Endodermal cell (in vitro differentiated cells): ENCODE results near the gene CCL27. TPM values are rescaled to one million over a fixed set of nuclear protein-coding genes. Genes with fewer than 3 reads are reported as not detected.

Source experiments
- DNase-seq: peaks from one replicate; pipeline ENCODE4 v3.0.0-alpha.2; 2017
- H3K27ac ChIP-seq: 2 replicates; pipeline ENCODE4 v1.5.1; 2013; ENCODE audit warnings: mild to moderate bottlenecking, low read depth, low read length, moderate library complexity
- H3K27me3 ChIP-seq: 2 replicates; pipeline ENCODE4 v1.6.1; 2013; ENCODE audit warnings: mild to moderate bottlenecking, low read length, moderate library complexity; ENCODE audit not compliant: insufficient read depth, control insufficient read depth, poor library complexity, severe bottlenecking
- H3K36me3 ChIP-seq: 2 replicates; pipeline ENCODE4 v1.7.0; 2013; ENCODE audit warnings: mild to moderate bottlenecking, low read length, moderate library complexity; ENCODE audit not compliant: control insufficient read depth, insufficient read depth
- H3K4me1 ChIP-seq: one replicate; pipeline ENCODE4 v1.7.0; 2013; ENCODE audit warnings: low read length; ENCODE audit not compliant: control insufficient read depth, insufficient read depth
- H3K4me3 ChIP-seq: 2 replicates; pipeline ENCODE4 v1.5.1; 2013; ENCODE audit warnings: mild to moderate bottlenecking, low read length, moderate library complexity
- H3K9ac ChIP-seq: 2 replicates; pipeline ENCODE4 v1.6.1; 2013; ENCODE audit warnings: mild to moderate bottlenecking, low read length, moderate library complexity; ENCODE audit not compliant: poor library complexity, severe bottlenecking; ENCODE audit errors: extremely low read depth
- H3K9me3 ChIP-seq: 2 replicates; pipeline ENCODE4 v1.6.1; 2013; ENCODE audit warnings: mild to moderate bottlenecking, low read length, moderate library complexity; ENCODE audit not compliant: control insufficient read depth
- H3K27ac Mint-ChIP-seq: 2 replicates; pipeline ENCODE4 v1.8.0; 2020; ENCODE audit warnings: mixed read lengths
- H3K27me3 Mint-ChIP-seq: 2 replicates; pipeline ENCODE4 v1.8.0; 2021; ENCODE audit warnings: mild to moderate bottlenecking, mixed read lengths; ENCODE audit not compliant: insufficient read depth
- H3K36me3 Mint-ChIP-seq: 2 replicates; pipeline ENCODE4 v1.8.0; 2020; ENCODE audit warnings: low read depth, mixed read lengths
- H3K4me1 Mint-ChIP-seq: 2 replicates; pipeline ENCODE4 v1.8.0; 2020; ENCODE audit warnings: mixed read lengths
- H3K4me3 Mint-ChIP-seq: 2 replicates; pipeline ENCODE4 v1.8.0; 2020; ENCODE audit warnings: mild to moderate bottlenecking, moderate library complexity, mixed read lengths
- H3K9me3 Mint-ChIP-seq: 2 replicates; pipeline ENCODE4 v1.8.0; 2020; ENCODE audit warnings: mild to moderate bottlenecking, mixed read lengths
- WGBS, 2 experiments: methylation state at CpG; one replicate each; pipeline versions ENCODE4 v1.1.5 to v1.1.7; 2013; ENCODE audit warnings: missing lambda C conversion rate in 2 of 2, mixed read lengths in 1 of 2; ENCODE audit not compliant: insufficient coverage in 1 of 2, insufficient read length in 1 of 2; 5-methylcytosine and 5-hydroxymethylcytosine counted together
- total RNA-seq, 2 donors: library from RNA; stranded (reverse); fragmentation: NEBNext Ultra II Directional in 1 of 2; extraction: Animal tissue kit (Norgen Biotek cat#: 25700) in 1 of 2; gene quantifications; 2 replicates in 1 of 2; 3 replicates in 1 of 2; pipeline ENCODE4 v1.2.1, GENCODE V29; 2021
- TF ChIP-seq, protein P1 (sequence below): fragments of 200-600 bp; sonication (generic); conservative IDR thresholded peaks from 2 replicates; pipeline ENCODE4 v1.5.0; 2021; ENCODE audit warnings: antibody characterized with exemption, mild to moderate bottlenecking

The CCL27 gene
- total RNA-seq, 2 donors from 2014 or later: not detected

DNA sequence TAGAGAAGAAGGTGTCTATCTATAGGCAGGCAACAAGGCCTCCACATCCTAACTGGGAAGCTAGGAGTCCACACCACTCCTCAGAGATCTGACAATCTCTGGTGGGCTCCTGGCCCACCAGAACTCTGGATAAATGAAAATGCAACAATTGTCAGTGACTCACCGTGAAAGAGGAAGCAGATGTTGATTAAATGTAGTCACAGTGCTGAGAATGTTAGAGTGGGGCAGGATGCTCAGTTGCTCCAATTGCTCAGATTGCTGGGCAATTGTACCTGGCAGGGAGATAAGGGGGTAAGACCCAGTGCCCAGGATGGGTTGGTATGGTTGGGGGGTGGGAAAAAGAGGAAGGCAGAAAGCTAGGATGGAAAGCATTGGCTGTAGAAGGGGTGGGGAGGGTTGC, 24.3 kb upstream of the CCL27 start:
- Histone ChIP-seq H3K27ac (no peak overlapping the region), H3K27me3 (no peaks in the 10 kb centered on the region), H3K4me1 (no peaks in the 10 kb centered on the region), H3K9ac (no peak overlapping the region), H3K36me3 (no peaks in the 10 kb centered on the region), H3K9me3 (no peaks in the 10 kb centered on the region), H3K4me3 (no peak overlapping the region)
- 71 to 90% methylated on average over 1 of the region's 1 CpG for WGBS, 2 experiments
- H3K4me3 Mint-ChIP-seq: no peak overlapping the region
- peaks cover 2% of the 10 kb centered on the region for H3K36me3 Mint-ChIP-seq
- no peak overlapping the region for H3K27ac Mint-ChIP-seq
- no peaks in the 10 kb centered on the region for H3K4me1 Mint-ChIP-seq
- TF ChIP-seq, protein P1, sequence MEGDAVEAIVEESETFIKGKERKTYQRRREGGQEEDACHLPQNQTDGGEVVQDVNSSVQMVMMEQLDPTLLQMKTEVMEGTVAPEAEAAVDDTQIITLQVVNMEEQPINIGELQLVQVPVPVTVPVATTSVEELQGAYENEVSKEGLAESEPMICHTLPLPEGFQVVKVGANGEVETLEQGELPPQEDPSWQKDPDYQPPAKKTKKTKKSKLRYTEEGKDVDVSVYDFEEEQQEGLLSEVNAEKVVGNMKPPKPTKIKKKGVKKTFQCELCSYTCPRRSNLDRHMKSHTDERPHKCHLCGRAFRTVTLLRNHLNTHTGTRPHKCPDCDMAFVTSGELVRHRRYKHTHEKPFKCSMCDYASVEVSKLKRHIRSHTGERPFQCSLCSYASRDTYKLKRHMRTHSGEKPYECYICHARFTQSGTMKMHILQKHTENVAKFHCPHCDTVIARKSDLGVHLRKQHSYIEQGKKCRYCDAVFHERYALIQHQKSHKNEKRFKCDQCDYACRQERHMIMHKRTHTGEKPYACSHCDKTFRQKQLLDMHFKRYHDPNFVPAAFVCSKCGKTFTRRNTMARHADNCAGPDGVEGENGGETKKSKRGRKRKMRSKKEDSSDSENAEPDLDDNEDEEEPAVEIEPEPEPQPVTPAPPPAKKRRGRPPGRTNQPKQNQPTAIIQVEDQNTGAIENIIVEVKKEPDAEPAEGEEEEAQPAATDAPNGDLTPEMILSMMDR: no peak
- no peak for DNase-seq
- H3K9me3 Mint-ChIP-seq: no peaks in the 10 kb centered on the region
- peaks cover 4% of the 10 kb centered on the region for H3K27me3 Mint-ChIP-seq

DNA sequence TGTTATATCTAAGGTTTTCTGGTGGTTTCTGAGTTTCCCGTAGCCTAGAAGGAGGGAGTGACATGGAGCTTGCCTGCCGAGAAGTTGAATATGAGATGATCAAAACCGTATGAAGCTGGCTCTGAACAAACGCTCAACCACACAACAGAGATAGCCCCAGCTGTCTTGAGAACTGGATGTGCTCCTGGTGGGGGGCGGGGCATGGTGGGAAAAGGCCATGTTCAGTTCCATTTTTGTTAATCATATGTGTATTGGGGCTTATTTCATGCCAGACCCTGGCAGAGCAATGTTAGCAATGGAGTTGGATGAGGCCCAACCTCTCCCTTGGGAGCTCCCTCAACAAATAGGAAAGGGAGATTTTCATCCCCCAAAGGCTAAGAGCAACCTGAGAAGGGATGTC, 23.8 kb upstream of the CCL27 start:
- no peak overlapping the region for H3K4me3 Mint-ChIP-seq
- TF ChIP-seq, protein P1: no peak
- H3K27me3 Mint-ChIP-seq: peaks cover 4% of the 10 kb centered on the region
- no peaks in the 10 kb centered on the region for H3K9me3 ChIP-seq
- H3K4me1 ChIP-seq: no peaks in the 10 kb centered on the region
- H3K9me3 Mint-ChIP-seq: no peaks in the 10 kb centered on the region
- DNase-seq: no peak
- no peak overlapping the region for H3K27ac ChIP-seq
- H3K4me1 Mint-ChIP-seq: no peaks in the 10 kb centered on the region
- H3K27me3 ChIP-seq: no peaks in the 10 kb centered on the region
- WGBS, 2 experiments: 88 to 92% methylated on average over 4 to 5 of the region's 5 CpGs
- H3K9ac ChIP-seq: no peak overlapping the region
- H3K4me3 ChIP-seq: no peak overlapping the region
- H3K36me3 Mint-ChIP-seq: peaks cover 2% of the 10 kb centered on the region
- H3K36me3 ChIP-seq: no peaks in the 10 kb centered on the region
- no peak overlapping the region for H3K27ac Mint-ChIP-seq

DNA sequence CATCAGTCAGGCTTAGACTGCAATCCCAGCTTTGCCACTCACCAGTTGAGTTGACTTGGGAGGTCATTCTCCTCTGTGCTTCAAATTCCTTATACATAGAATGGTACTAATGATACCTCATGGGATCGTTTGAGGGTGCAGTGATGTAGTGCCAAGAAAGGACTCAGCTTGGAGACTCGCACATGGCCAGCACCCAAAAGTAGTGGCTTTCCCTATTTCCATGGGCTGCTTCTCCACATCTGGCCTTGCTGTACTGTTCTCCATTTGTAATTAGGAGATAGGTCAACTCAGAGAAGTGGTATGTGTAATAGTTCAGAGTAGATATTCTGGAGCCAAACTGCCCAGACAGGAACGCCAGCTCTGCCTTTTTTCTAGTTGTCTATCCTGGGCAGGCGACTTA, 23.1 kb upstream of the CCL27 start:
- Mint-ChIP-seq H3K4me1 (no peaks in the 10 kb centered on the region), H3K27ac (no peak overlapping the region), H3K27me3 (peaks cover 4% of the 10 kb centered on the region), H3K36me3 (peaks cover 7% of the 10 kb centered on the region), H3K9me3 (no peaks in the 10 kb centered on the region), H3K4me3 (no peak overlapping the region)
- no peak overlapping the region for H3K27ac ChIP-seq
- H3K9ac ChIP-seq: no peak overlapping the region
- H3K4me1 ChIP-seq: no peaks in the 10 kb centered on the region
- H3K9me3 ChIP-seq: no peaks in the 10 kb centered on the region
- DNase-seq: no peak
- TF ChIP-seq, protein P1: no peak
- H3K36me3 ChIP-seq: no peaks in the 10 kb centered on the region
- no peaks in the 10 kb centered on the region for H3K27me3 ChIP-seq
- WGBS, 2 experiments: 91 to 92% methylated on average over 4 of the region's 4 CpGs
- H3K4me3 ChIP-seq: no peak overlapping the region
